ENCODE data around the gene PSME1. TPM values are rescaled to one million over a fixed set of nuclear protein-coding genes. Genes with fewer than 3 reads are reported as not detected.

The PSME1 gene
- total and polyA plus RNA-seq, 2 of the 4 experiments (the other 2 are of a cell fraction) = 42.8 to 106 TPM

DNA sequence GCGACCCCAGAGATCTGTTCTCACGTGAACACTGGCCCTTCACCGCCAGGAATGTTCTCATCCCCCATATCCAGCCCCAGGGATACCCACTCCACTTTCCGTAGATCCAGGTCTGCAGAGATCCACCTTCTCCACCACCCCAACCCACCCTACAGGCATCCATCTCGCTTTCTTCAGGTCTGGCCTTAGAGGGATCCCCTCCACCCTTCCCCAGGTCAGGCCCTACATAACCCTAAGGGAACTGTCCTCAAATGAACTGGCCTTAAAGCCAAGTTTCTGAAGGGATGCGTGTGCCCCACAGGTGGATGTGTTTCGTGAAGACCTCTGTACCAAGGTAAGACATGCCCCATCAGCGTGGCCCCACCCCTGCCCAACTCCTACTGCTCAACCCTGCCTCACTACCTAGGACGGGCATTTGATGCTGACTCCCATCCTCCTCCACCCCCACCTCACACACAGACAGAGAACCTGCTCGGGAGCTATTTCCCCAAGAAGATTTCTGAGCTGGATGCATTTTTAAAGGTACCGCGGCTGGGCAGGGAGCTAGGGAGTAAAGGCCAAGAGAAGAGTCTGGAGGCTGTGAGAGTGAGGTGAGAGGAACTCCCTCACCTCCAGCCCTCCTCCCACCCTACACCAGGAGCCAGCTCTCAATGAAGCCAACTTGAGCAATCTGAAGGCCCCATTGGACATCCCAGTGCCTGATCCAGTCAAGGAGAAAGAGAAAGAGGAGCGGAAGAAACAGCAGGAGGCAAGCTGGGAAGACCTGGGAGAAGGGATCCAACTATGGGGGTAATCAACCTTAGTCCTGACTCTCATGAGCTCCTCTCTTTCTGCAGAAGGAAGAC lies 912 bp downstream of the PSME1 start:
- peak overlapping the region; percentile 80 for H2AK9ac ChIP-seq (replicated peaks; ENCODE audit: low read depth, low read length, poor library complexity)
- in situ Hi-C loops (cut with MboI; ENCODE audit: low sequenced_read_pairs) (loop anchor here (10.0 to 25.0 kb wide), 3 partner anchors 298 to 1050 kb away; partner anchors contain the start of genes ACIN1, BCL2L2, C14orf119 and PABPN1), intact Hi-C loops (cut with micrococcal nuclease) (no loop called here), dilution Hi-C loops (cut with HindIII; ENCODE audit: low sequenced_read_pairs, unreplicated experiment) (no loop called here)
- peak overlapping the region; percentile 68 for H3K14ac ChIP-seq (replicated peaks; ENCODE audit: low read depth, low read length)
- no peak overlapping the region for H2BK15ac ChIP-seq (ENCODE audit: low read depth, low read length)
- H3K9ac ChIP-seq (ENCODE audit: low read depth, low read length) = peak overlapping the region; percentile 72
- H4K91ac ChIP-seq (ENCODE audit: insufficient read depth, low read depth, low read length) = no peak overlapping the region
- H3K79me1 ChIP-seq (ENCODE audit: low read depth in 1 of 2, low read length in 2 of 2) = peaks cover 17 to 46% of the 10 kb centered on the region in 2 experiments; a peak in 3 of 4 replicates
- H3K56ac ChIP-seq (ENCODE audit: extremely low read depth, insufficient read depth, low read length) = 0 out of 2 replicates have a peak overlapping the region, but pooled peaks have one; percentile 9
- H3K9me3 ChIP-seq (ENCODE audit: control insufficient read depth, insufficient read depth, low read length) = no peaks in the 10 kb centered on the region
- H3K18ac ChIP-seq (ENCODE audit: low read depth, low read length) = no peak overlapping the region
- no peaks in the 10 kb centered on the region for H3K27me3 ChIP-seq (ENCODE audit: control insufficient read depth, insufficient read depth, low read length)
- H2AK5ac ChIP-seq (ENCODE audit: low read depth, low read length) = peak overlapping the region; percentile 59
- peaks cover 11% of the 10 kb centered on the region for H3K4me1 ChIP-seq (ENCODE audit: control insufficient read depth, insufficient read depth, low read length)
- H3K27ac ChIP-seq (ENCODE audit: insufficient read depth, low read length) = peak overlapping the region; percentile 79
- peak overlapping the region; percentile 99 for H2AFZ ChIP-seq (replicated peaks; ENCODE audit: low read length, poor library complexity)
- H3K23ac ChIP-seq (ENCODE audit: low read depth, low read length) = peak overlapping the region; percentile 88
- peak overlapping the region; percentile 71 for H3K4ac ChIP-seq (ENCODE audit: low read depth, low read length)
- POLR2A ChIA-PET (ENCODE audit: unreplicated experiment) = interaction anchor here (0.6 to 1.0 kb wide), 2 partner anchors 12 to 42 kb away, joined by 3 read pairs; no protein-coding TSS in a partner anchor
- no peak for TF ChIP-seq NFE2L2 (IDR thresholded peaks at IDR 0.05; ENCODE audit: low read depth, low read length)
- TF ChIP-seq SMC3 (IDR thresholded peaks at IDR 0.05; ENCODE audit: low read depth, low read length) = no peak
- no peak for TF ChIP-seq RCOR1 (IDR thresholded peaks at IDR 0.05; ENCODE audit: insufficient replicate concordance, low read length)
- TF ChIP-seq, protein P1, sequence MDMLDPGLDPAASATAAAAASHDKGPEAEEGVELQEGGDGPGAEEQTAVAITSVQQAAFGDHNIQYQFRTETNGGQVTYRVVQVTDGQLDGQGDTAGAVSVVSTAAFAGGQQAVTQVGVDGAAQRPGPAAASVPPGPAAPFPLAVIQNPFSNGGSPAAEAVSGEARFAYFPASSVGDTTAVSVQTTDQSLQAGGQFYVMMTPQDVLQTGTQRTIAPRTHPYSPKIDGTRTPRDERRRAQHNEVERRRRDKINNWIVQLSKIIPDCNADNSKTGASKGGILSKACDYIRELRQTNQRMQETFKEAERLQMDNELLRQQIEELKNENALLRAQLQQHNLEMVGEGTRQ (IDR thresholded peaks at IDR 0.05; ENCODE audit: low read depth, low read length) = no peak
- no peak overlapping the region for H2BK20ac ChIP-seq (ENCODE audit: low read depth, low read length)
- no TSS peak for BruUV-seq (replicated peaks)
- peaks cover 23% of the 10 kb centered on the region for H3K36me3 ChIP-seq (ENCODE audit: control insufficient read depth, insufficient read depth, low read length)
- peak overlapping the region; percentile 78 for H2BK5ac ChIP-seq (ENCODE audit: low read depth, low read length, poor library complexity, severe bottlenecking)
- CTCF ChIA-PET = interaction anchor here (0.8 to 0.9 kb wide), 2 partner anchors 24 to 150 kb away, joined by 3 to 5 read pairs; partner anchors contain the start of gene IRF9
- no peak overlapping the region; the same call in 1 of the 2 replicates for H2BK120ac ChIP-seq (ENCODE audit: low read depth, low read length)
- no peak for DNase-seq
- ATAC-seq (ENCODE audit: low read depth) = no peak
- H4K20me1 ChIP-seq (ENCODE audit: insufficient read depth, low read length) = peaks cover 17% of the 10 kb centered on the region
- peak overlapping the region in 1 of 2 experiments; percentile 77; a peak in 1 of 4 replicates for H4K8ac ChIP-seq (ENCODE audit: low read depth in 2 of 2, low read length in 2 of 2)
- WGBS, 2 experiments (ENCODE audit: extremely low coverage in 2 of 2, insufficient read length in 1 of 2) = 40% methylated on average over 3 of the region's 13 CpGs; no CpG with 5 or more reads in 1 of the 2 experiments
- H3K4me2 ChIP-seq (ENCODE audit: low read depth, low read length) = peak overlapping the region; percentile 92
- H4K5ac ChIP-seq (ENCODE audit: low read depth, low read length) = no peak overlapping the region
- H3K4me3 ChIP-seq (ENCODE audit: insufficient read depth, low read depth, low read length) = peak overlapping the region; percentile 97
- H3K9me1 ChIP-seq (ENCODE audit: insufficient read depth, low read length) = peaks cover 19% of the 10 kb centered on the region

All from IMR-90 (cell line).